HG03095 (cell line): ENCODE measurements around the gene CDC42BPA.
"Not testable (repeated sequence)": the region's sequence is repeated elsewhere in the genome, so short reads cannot be mapped to it uniquely, and the experiment has no call there.

Source experiments
- ATAC-seq: cut with Tn5 transposase; IDR thresholded peaks from one replicate; pipeline ENCODE4 v1.9.1; 2021; ENCODE audit warnings: moderate library complexity; ENCODE audit not compliant: unreplicated experiment

CDC42BPA gene

GRCh38 chr1:227318016-227318852 is at the start of gene CDC42BPA:
TSS of gene CDC42BPA (minus strand) at chr1:227318492. CDS start at chr1:227317182, 1,310 bp downstream.
- ATAC-seq: no peak

GRCh38 chr1:227368009-227368408 is 49.7 kb upstream of the CDC42BPA start:
- no peak for ATAC-seq

- no peak for ATAC-seq
Observed at GRCh38 chr1:227365473-227366431, 47.5 kb upstream of the CDC42BPA start.

- ATAC-seq: no peak
Observed at GRCh38 chr1:227364657-227365056, 46.4 kb upstream of the CDC42BPA start.

- ATAC-seq: no peak
Observed at GRCh38 chr1:227363825-227364224, 45.5 kb upstream of the CDC42BPA start.

GRCh38 chr1:227362039-227362438 is 43.7 kb upstream of the CDC42BPA start:
- ATAC-seq: no peak

GRCh38 chr1:227357927-227358302 is 39.6 kb upstream of the CDC42BPA start:
- ATAC-seq: no peak

GRCh38 chr1:227357171-227357926 is 39.1 kb upstream of the CDC42BPA start:
- no peak for ATAC-seq

- ATAC-seq: no peak
Observed at GRCh38 chr1:227356620-227357146, 38.4 kb upstream of the CDC42BPA start.

- ATAC-seq: no peak
Observed at GRCh38 chr1:227355542-227356245, 37.4 kb upstream of the CDC42BPA start.

GRCh38 chr1:227353186-227353585 is 34.9 kb upstream of the CDC42BPA start:
- ATAC-seq: no peak

GRCh38 chr1:227352164-227352563 is 33.9 kb upstream of the CDC42BPA start:
- ATAC-seq: not testable (repeated sequence)

- ATAC-seq: no peak
Observed at GRCh38 chr1:227351443-227351842, 33.2 kb upstream of the CDC42BPA start.

GRCh38 chr1:227349967-227350366 is 31.7 kb upstream of the CDC42BPA start:
- no peak for ATAC-seq

- no peak for ATAC-seq
Observed at GRCh38 chr1:227343727-227344551, 25.6 kb upstream of the CDC42BPA start.

- no peak for ATAC-seq
Observed at GRCh38 chr1:227343206-227343605, 24.9 kb upstream of the CDC42BPA start.

- no peak for ATAC-seq
Observed at GRCh38 chr1:227342075-227342829, 24.0 kb upstream of the CDC42BPA start.

- not testable (repeated sequence) for ATAC-seq
Observed at GRCh38 chr1:227336136-227336535, 17.8 kb upstream of the CDC42BPA start.
